Parathyroid adenoma (tissue), 2 donors: ENCODE results near the gene ZFAND3.

Experiments used
- H2AFZ ChIP-seq: fragments of 300-600 bp; sonication (generic); one replicate; pipeline ENCODE4 v1.7.0; 2017; ENCODE audit warnings: antibody characterized with exemption, mild to moderate bottlenecking
- H3K27ac ChIP-seq: fragments of 300-600 bp; sonication (generic); one replicate; pipeline ENCODE4 v1.7.0; 2017
- H3K27me3 ChIP-seq: fragments of 300-600 bp; sonication (generic); one replicate; pipeline ENCODE4 v1.7.0; 2017; ENCODE audit warnings: low read length; ENCODE audit not compliant: control insufficient read depth, insufficient read depth
- H3K36me3 ChIP-seq: fragments of 300-600 bp; sonication (generic); one replicate; pipeline ENCODE4 v1.7.0; 2017; ENCODE audit warnings: low read length; ENCODE audit not compliant: control insufficient read depth, insufficient read depth
- H3K4me1 ChIP-seq: fragments of 300-600 bp; sonication (generic); one replicate; pipeline ENCODE4 v1.7.0; 2017; ENCODE audit warnings: control low read depth
- H3K4me2 ChIP-seq: fragments of 300-600 bp; sonication (generic); one replicate; pipeline ENCODE4 v1.7.0; 2017; ENCODE audit warnings: low read length
- H3K4me3 ChIP-seq: fragments of 300-600 bp; sonication (generic); one replicate; pipeline ENCODE4 v1.7.0; 2017; ENCODE audit warnings: low read depth, low read length
- H3K79me2 ChIP-seq: fragments of 300-600 bp; sonication (generic); one replicate; pipeline ENCODE4 v1.7.0; 2017; ENCODE audit warnings: control low read depth
- H3K9ac ChIP-seq: fragments of 300-600 bp; sonication (generic); one replicate; pipeline ENCODE4 v1.7.0; 2017; ENCODE audit warnings: mild to moderate bottlenecking
- H3K9me3 ChIP-seq: fragments of 300-600 bp; sonication (generic); one replicate; pipeline ENCODE4 v1.7.0; 2017; ENCODE audit warnings: low read length; ENCODE audit not compliant: control insufficient read depth
- CTCF ChIP-seq: fragments of 300-600 bp; sonication (generic); IDR thresholded peaks from one replicate; pipeline ENCODE4 v1.7.0; 2017; ENCODE audit warnings: antibody characterized with exemption, mild to moderate bottlenecking
- donor health status: primary hyperparathyroidism.

Gene ZFAND3

GRCh38 chr6:38064431-38064830 is 244.9 kb downstream of the ZFAND3 start:
- Histone ChIP-seq H3K9me3 (no peaks in the 10 kb centered on the region), H3K4me1 (peaks cover 6% of the 10 kb centered on the region), H3K27ac (no peak overlapping the region), H3K4me3 (no peak overlapping the region), H3K36me3 (no peaks in the 10 kb centered on the region), H2AFZ (no peak overlapping the region), H3K27me3 (no peaks in the 10 kb centered on the region), H3K79me2 (peaks cover 6% of the 10 kb centered on the region), H3K9ac (no peak overlapping the region), H3K4me2 (no peak overlapping the region)
- TF ChIP-seq CTCF, result no peak

GRCh38 chr6:38065734-38066305 is 246.3 kb downstream of the ZFAND3 start:
- Histone ChIP-seq H3K4me2 (no peak overlapping the region), H3K9ac (no peak overlapping the region), H3K9me3 (no peaks in the 10 kb centered on the region), H3K27me3 (no peaks in the 10 kb centered on the region), H3K36me3 (no peaks in the 10 kb centered on the region), H3K27ac (no peak overlapping the region), H3K4me1 (peaks cover 6% of the 10 kb centered on the region), H3K79me2 (peaks cover 6% of the 10 kb centered on the region), H3K4me3 (no peak overlapping the region), H2AFZ (no peak overlapping the region)
- no peak for TF ChIP-seq CTCF

- no peak overlapping the region for H3K4me3 ChIP-seq
- no peak overlapping the region for H3K4me2 ChIP-seq
- H3K27me3 ChIP-seq, result no peaks in the 10 kb centered on the region
- H3K9ac ChIP-seq, result no peak overlapping the region
- H3K36me3 ChIP-seq, result no peaks in the 10 kb centered on the region
- no peaks in the 10 kb centered on the region for H3K9me3 ChIP-seq
- TF ChIP-seq CTCF, result no peak
- peaks cover 6% of the 10 kb centered on the region for H3K4me1 ChIP-seq
- no peak overlapping the region for H2AFZ ChIP-seq
- peaks cover 5% of the 10 kb centered on the region for H3K79me2 ChIP-seq
- H3K27ac ChIP-seq, result no peak overlapping the region
These were observed 247.9 kb downstream of the ZFAND3 start for GRCh38 chr6:38067263-38067980.

- TF ChIP-seq CTCF, result no peak
- Histone ChIP-seq H3K27ac (no peak overlapping the region), H3K9ac (no peak overlapping the region), H3K79me2 (peaks cover 2% of the 10 kb centered on the region), H3K27me3 (no peaks in the 10 kb centered on the region), H2AFZ (no peak overlapping the region), H3K4me3 (no peak overlapping the region), H3K36me3 (no peaks in the 10 kb centered on the region), H3K4me1 (peaks cover 6% of the 10 kb centered on the region), H3K9me3 (no peaks in the 10 kb centered on the region), H3K4me2 (no peak overlapping the region)
These were observed 249.5 kb downstream of the ZFAND3 start for GRCh38 chr6:38068854-38069590.
